ENCODE results near the gene SLK. TPM values are rescaled to one million over a fixed set of nuclear protein-coding genes. Genes with fewer than 3 reads are reported as not detected.

SLK gene
- total and polyA plus RNA-seq, 2 donors (not counting 3 experiments of a cell fraction or from before 2014, with no cell fraction given) = 4.5 to 36.0 TPM

- Histone ChIP-seq H3K4me1 (ENCODE audit: control insufficient read depth, extremely low read depth, insufficient read depth, low read length) (peaks cover 36% of the 10 kb centered on the region), H4K20me1 (replicated peaks; ENCODE audit: control insufficient read depth, extremely low read depth, insufficient read depth, low read length) (no peaks in the 10 kb centered on the region), H3K9ac (replicated peaks; ENCODE audit: extremely low read depth, insufficient read depth, low read length) (peak overlapping the region; percentile 72), H3K79me2 (ENCODE audit: control insufficient read depth, insufficient read depth, low read length) (peaks cover 7% of the 10 kb centered on the region), H3K9me1 (replicated peaks; ENCODE audit: control insufficient read depth, extremely low read depth, insufficient read depth, low read length) (no peaks in the 10 kb centered on the region), H3K4me2 (ENCODE audit: insufficient read depth, low read length) (peak overlapping the region; percentile 83), H3K27ac (ENCODE audit: insufficient read depth, low read depth, low read length) (peak overlapping the region; percentile 76), H3K9me3 (replicated peaks; ENCODE audit: control insufficient read depth, insufficient read depth, low read length) (no peaks in the 10 kb centered on the region), H2AFZ (ENCODE audit: low read depth, low read length) (peak overlapping the region; percentile 61), H3K36me3 (ENCODE audit: control insufficient read depth in 2 of 2, extremely low read depth in 1 of 2, insufficient read depth in 2 of 2, low read length in 2 of 2) (no peaks in the 10 kb centered on the region), H3K27me3 (ENCODE audit: control insufficient read depth in 2 of 2, insufficient read depth in 2 of 2, low read length in 2 of 2) (no peaks in the 10 kb centered on the region), H3K4me3 (replicated peaks in 1 of 3; ENCODE audit: insufficient read depth in 1 of 3, low read depth in 1 of 3, low read length in 3 of 3) (peak overlapping the region; percentile 15 to 63 (median 39))
- TF ChIP-seq FOS (IDR thresholded peaks at IDR 0.05; ENCODE audit: borderline replicate concordance, insufficient read depth, low read length) (no peak), JUN (IDR thresholded peaks at IDR 0.05; ENCODE audit: borderline replicate concordance, insufficient read depth, insufficient read length, low read depth) (no peak), MAX (IDR thresholded peaks at IDR 0.05; ENCODE audit: insufficient read depth, insufficient read length) (peak; percentile 15), GATA2 (IDR thresholded peaks at IDR 0.05; ENCODE audit: insufficient read depth, insufficient read length, low read depth, low read length) (no peak), POLR2AphosphoS5 (IDR thresholded peaks at IDR 0.05; ENCODE audit: insufficient read depth, low read depth, low read length) (no peak)
- CTCF ChIA-PET = interaction anchor here (1.1 to 2.6 kb wide), 3 partner anchors 24 to 204 kb away, joined by 3 to 9 read pairs (median 6); partner anchors contain the start of gene SFR1
- FAIRE-seq (no peak), DNase-seq (ENCODE audit: low read depth, low spot score) (no peak)
- dilution Hi-C loops (cut with MboI; ENCODE audit: extremely low pct_ligation_motif_present, low sequenced_read_pairs) (no loop called here), intact Hi-C loops (cut with micrococcal nuclease) (loop anchor here (1.0 to 5.0 kb wide), 5 partner anchors 9 to 203 kb away; partner anchors contain the start of gene SLK)
- POLR2A ChIA-PET = interaction anchor here (0.7 to 1.2 kb wide), 2 partner anchors 104 to 204 kb away, joined by 4 to 14 read pairs; no protein-coding TSS in a partner anchor
- TSS peak; percentile 61 for BruUV-seq (replicated peaks)
Measured at GRCh38 chr10:103917302-103918052, 49.5 kb upstream of the SLK start.

Measured in endothelial cell of umbilical vein (primary cell).